SK-N-SH (cell line): Measurements from ENCODE around the gene TSPAN32.

Source experiments
- CHD2 ChIP-seq: fragments of 150-350 bp; IDR thresholded peaks from 2 replicates; pipeline ENCODE4 v1.6.1; 2018; ENCODE audit warnings: low read length; ENCODE audit not compliant: partially characterized antibody
- ELF1 ChIP-seq: IDR thresholded peaks from 2 replicates; pipeline ENCODE4 v1.4.0; 2012
- EP300 ChIP-seq, 2 experiments: IDR thresholded peaks; 2 replicates each; pipeline versions ENCODE4 v1.4.0 to v1.6.1; 2012; ENCODE audit warnings: borderline replicate concordance in 1 of 2, low read depth in 1 of 2, low read length in 1 of 2
- GABPA ChIP-seq: IDR thresholded peaks from 2 replicates; pipeline ENCODE4 v1.4.0; 2012; ENCODE audit warnings: low read depth, mild to moderate bottlenecking
- GATA2 ChIP-seq: sonication (generic); formaldehyde crosslinking; IDR thresholded peaks from 2 replicates; pipeline ENCODE4 v1.5.0; 2020; ENCODE audit warnings: mild to moderate bottlenecking, missing genetic modification reagents
- MEF2A ChIP-seq: IDR thresholded peaks from 2 replicates; pipeline ENCODE4 v1.4.0; 2012; ENCODE audit warnings: low read depth, borderline replicate concordance
- RAD21 ChIP-seq: IDR thresholded peaks from 2 replicates; pipeline ENCODE4 v1.6.1; 2012; ENCODE audit warnings: mild to moderate bottlenecking, low read length
- RCOR1 ChIP-seq: fragments of 150-350 bp; IDR thresholded peaks from 2 replicates; pipeline ENCODE4 v1.6.1; 2017; ENCODE audit warnings: antibody characterized with exemption, low read length
- SMC3 ChIP-seq: IDR thresholded peaks from 2 replicates; pipeline ENCODE4 v1.6.1; 2012; ENCODE audit warnings: low read depth, low read length, improper control_type of control experiment
- TAF1 ChIP-seq: IDR thresholded peaks from 2 replicates; pipeline ENCODE4 v1.6.1; 2012; ENCODE audit warnings: low read depth, mild to moderate bottlenecking, low read length, moderate library complexity, borderline replicate concordance
- TF ChIP-seq, protein P1 (sequence below): fragments of 200-600 bp; sonication (generic); IDR thresholded peaks from 2 replicates; pipeline ENCODE4 v1.6.1; 2017; ENCODE audit warnings: antibody characterized with exemption, mild to moderate bottlenecking, moderate library complexity

DNA sequence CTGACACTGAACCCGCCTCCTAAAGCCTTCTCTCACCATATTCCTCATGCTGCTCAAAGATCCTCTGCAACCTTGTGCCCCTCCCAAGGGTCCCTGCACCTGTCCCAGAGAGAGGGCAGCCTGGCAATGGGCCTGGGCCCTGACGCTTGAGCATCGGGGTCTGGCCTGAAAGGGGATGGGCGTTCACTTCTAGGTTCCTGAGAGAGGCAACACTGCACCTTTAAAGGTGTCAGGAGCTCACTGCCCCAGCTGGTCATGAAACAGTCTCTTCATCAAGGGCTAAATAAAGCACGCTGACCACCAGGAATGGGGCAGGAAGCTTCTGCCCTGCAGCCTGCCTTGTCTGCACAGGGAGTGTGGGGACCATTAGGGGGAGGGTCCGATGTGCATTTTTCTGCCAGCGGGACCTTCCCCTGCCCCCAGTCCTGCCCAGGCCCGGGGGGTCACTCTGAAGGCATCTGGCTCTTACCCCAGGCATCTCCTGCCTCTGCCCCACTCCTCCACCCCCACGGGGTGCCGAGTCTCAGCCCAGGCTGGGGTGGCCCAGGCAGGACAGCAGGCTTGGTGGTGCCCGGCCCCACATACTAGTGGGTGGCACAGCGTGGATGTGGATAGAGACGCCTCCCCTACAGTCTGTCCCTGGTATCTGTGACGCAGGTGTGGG is 3.5 kb upstream of the TSPAN32 start:
- TF ChIP-seq, protein P1, sequence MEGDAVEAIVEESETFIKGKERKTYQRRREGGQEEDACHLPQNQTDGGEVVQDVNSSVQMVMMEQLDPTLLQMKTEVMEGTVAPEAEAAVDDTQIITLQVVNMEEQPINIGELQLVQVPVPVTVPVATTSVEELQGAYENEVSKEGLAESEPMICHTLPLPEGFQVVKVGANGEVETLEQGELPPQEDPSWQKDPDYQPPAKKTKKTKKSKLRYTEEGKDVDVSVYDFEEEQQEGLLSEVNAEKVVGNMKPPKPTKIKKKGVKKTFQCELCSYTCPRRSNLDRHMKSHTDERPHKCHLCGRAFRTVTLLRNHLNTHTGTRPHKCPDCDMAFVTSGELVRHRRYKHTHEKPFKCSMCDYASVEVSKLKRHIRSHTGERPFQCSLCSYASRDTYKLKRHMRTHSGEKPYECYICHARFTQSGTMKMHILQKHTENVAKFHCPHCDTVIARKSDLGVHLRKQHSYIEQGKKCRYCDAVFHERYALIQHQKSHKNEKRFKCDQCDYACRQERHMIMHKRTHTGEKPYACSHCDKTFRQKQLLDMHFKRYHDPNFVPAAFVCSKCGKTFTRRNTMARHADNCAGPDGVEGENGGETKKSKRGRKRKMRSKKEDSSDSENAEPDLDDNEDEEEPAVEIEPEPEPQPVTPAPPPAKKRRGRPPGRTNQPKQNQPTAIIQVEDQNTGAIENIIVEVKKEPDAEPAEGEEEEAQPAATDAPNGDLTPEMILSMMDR, result no peak
- TF ChIP-seq TAF1 (no peak), EP300 (IDR thresholded peaks at IDR 0.05; ENCODE audit: borderline replicate concordance in 1 of 2, low read depth in 1 of 2, low read length in 1 of 2) (no peak), MEF2A (no peak), SMC3 (no peak), GATA2 (CRISPR knock-in tag) (no peak), RCOR1 (no peak), RAD21 (no peak), GABPA (no peak), CHD2 (no peak), ELF1 (no peak)
